ENCODE results near the gene HOXD1. TPM values are rescaled to one million over a fixed set of nuclear protein-coding genes. Genes with fewer than 3 reads are reported as not detected.
A peak's percentile ranks its signal among the peaks of the same experiment; 100 is the strongest.

HOXD1 gene
- total RNA-seq, 2 donors from 2014 or later: 0.18 TPM

DNA sequence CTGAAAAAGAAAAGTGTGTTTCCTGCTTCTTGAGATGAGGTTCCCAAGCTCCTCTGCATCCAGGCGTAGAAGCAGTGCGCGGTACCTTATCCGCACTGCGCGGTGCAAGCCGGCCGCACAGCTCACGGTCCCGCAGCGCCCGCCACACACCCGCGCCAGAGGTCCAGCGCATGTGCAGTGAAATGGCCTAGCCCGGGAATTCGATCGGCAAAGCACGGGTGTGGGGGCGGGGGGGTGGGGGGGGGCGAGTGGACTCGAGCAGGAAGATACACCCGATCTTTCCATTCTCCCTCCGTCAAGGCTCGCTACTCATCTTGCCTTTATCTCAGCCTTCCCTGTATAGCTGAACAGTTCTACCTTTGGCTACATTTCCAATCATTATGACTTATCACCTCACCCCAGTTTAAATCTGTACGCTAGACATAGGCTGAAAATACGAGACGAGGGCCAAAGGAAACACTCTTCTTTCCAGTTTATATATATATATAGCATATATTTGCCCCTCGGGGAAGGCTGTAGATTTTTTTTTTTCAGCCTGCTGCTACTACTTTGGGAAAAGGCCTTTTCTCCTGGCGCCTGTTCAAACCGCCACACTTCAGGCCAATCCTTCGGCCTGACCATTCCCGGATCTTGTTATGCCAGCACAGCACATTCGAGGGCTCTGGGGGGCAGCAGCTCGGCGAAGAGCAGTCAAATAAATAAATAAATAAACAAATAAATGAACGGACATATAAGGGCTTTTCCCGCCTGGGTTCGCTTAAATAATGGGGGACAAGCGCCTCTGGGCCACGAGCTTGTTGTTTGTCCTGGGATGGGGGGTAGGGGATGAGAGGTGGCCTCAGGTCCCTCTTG is 48.6 kb upstream of the HOXD1 start:
- no peak overlapping the region for H3K27ac Mint-ChIP-seq
- H3K4me3 ChIP-seq (ENCODE audit: low read length): no peak overlapping the region
- 67 to 81% methylated on average over 18 to 40 of the region's 41 CpGs for WGBS, 2 experiments (ENCODE audit: insufficient coverage in 1 of 2, insufficient read length in 1 of 2)
- H3K36me3 Mint-ChIP-seq (ENCODE audit: low read depth): no peaks in the 10 kb centered on the region
- no peaks in the 10 kb centered on the region for H3K36me3 ChIP-seq (ENCODE audit: control insufficient read depth, insufficient read depth, low read length)
- TF ChIP-seq, protein P1, sequence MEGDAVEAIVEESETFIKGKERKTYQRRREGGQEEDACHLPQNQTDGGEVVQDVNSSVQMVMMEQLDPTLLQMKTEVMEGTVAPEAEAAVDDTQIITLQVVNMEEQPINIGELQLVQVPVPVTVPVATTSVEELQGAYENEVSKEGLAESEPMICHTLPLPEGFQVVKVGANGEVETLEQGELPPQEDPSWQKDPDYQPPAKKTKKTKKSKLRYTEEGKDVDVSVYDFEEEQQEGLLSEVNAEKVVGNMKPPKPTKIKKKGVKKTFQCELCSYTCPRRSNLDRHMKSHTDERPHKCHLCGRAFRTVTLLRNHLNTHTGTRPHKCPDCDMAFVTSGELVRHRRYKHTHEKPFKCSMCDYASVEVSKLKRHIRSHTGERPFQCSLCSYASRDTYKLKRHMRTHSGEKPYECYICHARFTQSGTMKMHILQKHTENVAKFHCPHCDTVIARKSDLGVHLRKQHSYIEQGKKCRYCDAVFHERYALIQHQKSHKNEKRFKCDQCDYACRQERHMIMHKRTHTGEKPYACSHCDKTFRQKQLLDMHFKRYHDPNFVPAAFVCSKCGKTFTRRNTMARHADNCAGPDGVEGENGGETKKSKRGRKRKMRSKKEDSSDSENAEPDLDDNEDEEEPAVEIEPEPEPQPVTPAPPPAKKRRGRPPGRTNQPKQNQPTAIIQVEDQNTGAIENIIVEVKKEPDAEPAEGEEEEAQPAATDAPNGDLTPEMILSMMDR (conservative IDR thresholded peaks at IDR 0.05): no peak
- H3K9me3 Mint-ChIP-seq: no peaks in the 10 kb centered on the region
- no peak overlapping the region for H3K9ac ChIP-seq (ENCODE audit: extremely low read depth, low read length, poor library complexity, severe bottlenecking)
- H3K4me1 Mint-ChIP-seq: no peaks in the 10 kb centered on the region
- H3K4me3 Mint-ChIP-seq: peak overlapping the region; percentile 49
- H3K9me3 ChIP-seq (ENCODE audit: control insufficient read depth, low read length): peaks cover 14% of the 10 kb centered on the region
- H3K27me3 ChIP-seq (ENCODE audit: control insufficient read depth, insufficient read depth, low read length, poor library complexity, severe bottlenecking): peaks cover 98% of the 10 kb centered on the region
- peak; percentile 52 for DNase-seq
- H3K27me3 Mint-ChIP-seq (ENCODE audit: insufficient read depth): peaks cover 98% of the 10 kb centered on the region
- no peak overlapping the region for H3K27ac ChIP-seq (ENCODE audit: low read depth, low read length)
- H3K4me1 ChIP-seq (ENCODE audit: control insufficient read depth, insufficient read depth, low read length): peaks cover 3% of the 10 kb centered on the region

DNA sequence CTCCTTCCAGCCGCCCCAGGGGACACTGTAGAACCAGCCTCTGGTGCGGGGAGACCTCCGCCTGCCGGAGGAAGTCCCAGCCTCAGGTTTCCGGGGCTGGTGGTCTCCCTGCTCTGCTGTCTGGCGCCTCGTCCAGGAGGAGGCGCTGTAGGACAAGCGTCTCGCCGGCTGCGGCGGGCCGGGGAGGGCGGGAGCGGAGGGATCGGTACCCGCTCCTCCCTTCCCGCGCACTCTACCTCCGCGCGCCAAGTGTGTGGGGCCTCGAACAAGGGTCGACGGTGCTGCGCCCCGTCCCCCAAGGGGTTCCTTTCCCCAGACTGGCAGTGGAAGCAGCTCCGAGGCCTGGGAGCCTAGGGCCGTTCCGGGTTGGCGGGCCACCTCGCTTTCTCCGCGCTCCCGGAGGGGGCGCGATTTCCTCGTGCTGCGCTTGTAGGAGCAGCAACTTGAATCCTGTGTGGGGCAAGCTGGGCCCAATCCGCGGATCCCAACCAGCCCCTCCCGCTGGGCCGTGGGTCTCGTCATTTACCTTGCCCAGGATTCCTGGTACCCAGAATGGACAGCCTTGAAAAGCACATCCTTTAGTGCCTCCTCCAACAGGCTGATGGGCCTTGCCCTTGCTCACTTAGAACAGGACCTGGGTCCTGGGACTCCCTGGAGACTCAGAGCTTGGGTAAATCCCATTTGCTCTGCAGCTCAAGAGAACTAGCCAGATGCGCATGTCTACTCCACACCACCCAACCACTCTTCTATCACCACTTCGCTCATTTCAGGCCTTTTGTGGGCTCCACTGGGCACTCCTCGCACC is 47.8 kb upstream of the HOXD1 start:
- Histone ChIP-seq H3K27me3 (ENCODE audit: control insufficient read depth, insufficient read depth, low read length, poor library complexity, severe bottlenecking) (peaks cover 98% of the 10 kb centered on the region), H3K9ac (ENCODE audit: extremely low read depth, low read length, poor library complexity, severe bottlenecking) (no peak overlapping the region), H3K9me3 (ENCODE audit: control insufficient read depth, low read length) (peaks cover 14% of the 10 kb centered on the region), H3K4me3 (ENCODE audit: low read length) (peak overlapping the region; percentile 76), H3K36me3 (ENCODE audit: control insufficient read depth, insufficient read depth, low read length) (no peaks in the 10 kb centered on the region), H3K27ac (ENCODE audit: low read depth, low read length) (no peak overlapping the region), H3K4me1 (ENCODE audit: control insufficient read depth, insufficient read depth, low read length) (peaks cover 3% of the 10 kb centered on the region)
- Mint-ChIP-seq H3K27me3 (ENCODE audit: insufficient read depth) (peaks cover 98% of the 10 kb centered on the region), H3K4me3 (peak overlapping the region; percentile 49), H3K9me3 (no peaks in the 10 kb centered on the region), H3K4me1 (no peaks in the 10 kb centered on the region), H3K27ac (no peak overlapping the region), H3K36me3 (ENCODE audit: low read depth) (no peaks in the 10 kb centered on the region)
- TF ChIP-seq, protein P1 (conservative IDR thresholded peaks at IDR 0.05): peak; percentile 98
- WGBS, 2 experiments (ENCODE audit: insufficient coverage in 1 of 2, insufficient read length in 1 of 2): 7 to 12% methylated on average over 34 to 48 of the region's 48 CpGs
- peak; percentile 95 for DNase-seq

DNA sequence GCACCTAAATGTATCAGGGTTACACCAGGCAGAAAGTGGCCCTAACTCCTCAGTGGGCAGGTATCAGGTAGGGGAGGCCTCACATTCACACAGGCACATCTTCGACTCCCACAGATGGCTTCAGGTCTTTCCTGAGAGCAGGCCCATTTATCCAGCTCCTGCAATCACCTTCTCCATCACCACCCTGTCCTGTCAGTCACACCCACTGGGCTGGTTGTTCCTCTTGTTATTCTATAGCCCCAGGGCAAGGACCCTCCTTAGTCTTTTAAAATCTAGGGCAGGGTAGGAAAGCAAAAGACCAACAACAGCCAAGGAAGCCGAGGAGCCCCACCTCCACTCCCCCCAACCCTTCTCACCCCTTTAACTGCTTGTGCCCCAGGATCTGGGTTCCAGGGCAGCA is 46.2 kb upstream of the HOXD1 start:
- Histone ChIP-seq H3K27ac (ENCODE audit: low read depth, low read length) (no peak overlapping the region), H3K9ac (ENCODE audit: extremely low read depth, low read length, poor library complexity, severe bottlenecking) (no peak overlapping the region), H3K4me1 (ENCODE audit: control insufficient read depth, insufficient read depth, low read length) (no peaks in the 10 kb centered on the region)

More for the DNA sequence above, 46.2 kb upstream of the HOXD1 start:
- 78% methylated on average over 2 of the region's 2 CpGs; no CpG with 5 or more reads in 1 of the 2 experiments for WGBS, 2 experiments (ENCODE audit: insufficient coverage in 1 of 2, insufficient read length in 1 of 2)
- Histone ChIP-seq H3K27me3 (ENCODE audit: control insufficient read depth, insufficient read depth, low read length, poor library complexity, severe bottlenecking) (peaks cover 98% of the 10 kb centered on the region), H3K36me3 (ENCODE audit: control insufficient read depth, insufficient read depth, low read length) (no peaks in the 10 kb centered on the region), H3K4me3 (ENCODE audit: low read length) (no peak overlapping the region), H3K9me3 (ENCODE audit: control insufficient read depth, low read length) (peaks cover 14% of the 10 kb centered on the region)
- no peak for DNase-seq
- no peak overlapping the region for H3K4me3 Mint-ChIP-seq
- no peaks in the 10 kb centered on the region for H3K4me1 Mint-ChIP-seq
- TF ChIP-seq, protein P1 (conservative IDR thresholded peaks at IDR 0.05): no peak
- H3K36me3 Mint-ChIP-seq (ENCODE audit: low read depth): no peaks in the 10 kb centered on the region
- H3K9me3 Mint-ChIP-seq: no peaks in the 10 kb centered on the region
- H3K27me3 Mint-ChIP-seq (ENCODE audit: insufficient read depth): peaks cover 98% of the 10 kb centered on the region
- no peak overlapping the region for H3K27ac Mint-ChIP-seq
